Epithelial cell of proximal tubule (primary cell): ENCODE results near the gene SMC3. TPM values are rescaled to one million over a fixed set of nuclear protein-coding genes. Genes with fewer than 3 reads are reported as not detected.
"Not testable (repeated sequence)": the region's sequence is repeated elsewhere in the genome, so short reads cannot be mapped to it uniquely, and the experiment has no call there.

ENCODE experiments used
- DNase-seq: peaks from one replicate; pipeline ENCODE4 v3.0.0-alpha.2; 2011; ENCODE audit warnings: low read depth
- H3K4me3 ChIP-seq: 2 replicates; pipeline ENCODE4 v1.5.1; 2011; ENCODE audit warnings: low read depth, mild to moderate bottlenecking, low read length
- total RNA-seq: library from RNA; depleted of rRNA; stranded (reverse); fragments of >200 nt; gene quantifications from 2 replicates; pipeline ENCODE4 v1.2.3, GENCODE V29; 2015
- TF ChIP-seq, protein P1 (sequence below): conservative IDR thresholded peaks from 2 replicates; pipeline ENCODE4 v1.5.1; 2012; ENCODE audit warnings: low read depth, mild to moderate bottlenecking, low read length

Gene SMC3
- total RNA-seq, 1 donor from 2014 or later: 43.1 TPM

DNA sequence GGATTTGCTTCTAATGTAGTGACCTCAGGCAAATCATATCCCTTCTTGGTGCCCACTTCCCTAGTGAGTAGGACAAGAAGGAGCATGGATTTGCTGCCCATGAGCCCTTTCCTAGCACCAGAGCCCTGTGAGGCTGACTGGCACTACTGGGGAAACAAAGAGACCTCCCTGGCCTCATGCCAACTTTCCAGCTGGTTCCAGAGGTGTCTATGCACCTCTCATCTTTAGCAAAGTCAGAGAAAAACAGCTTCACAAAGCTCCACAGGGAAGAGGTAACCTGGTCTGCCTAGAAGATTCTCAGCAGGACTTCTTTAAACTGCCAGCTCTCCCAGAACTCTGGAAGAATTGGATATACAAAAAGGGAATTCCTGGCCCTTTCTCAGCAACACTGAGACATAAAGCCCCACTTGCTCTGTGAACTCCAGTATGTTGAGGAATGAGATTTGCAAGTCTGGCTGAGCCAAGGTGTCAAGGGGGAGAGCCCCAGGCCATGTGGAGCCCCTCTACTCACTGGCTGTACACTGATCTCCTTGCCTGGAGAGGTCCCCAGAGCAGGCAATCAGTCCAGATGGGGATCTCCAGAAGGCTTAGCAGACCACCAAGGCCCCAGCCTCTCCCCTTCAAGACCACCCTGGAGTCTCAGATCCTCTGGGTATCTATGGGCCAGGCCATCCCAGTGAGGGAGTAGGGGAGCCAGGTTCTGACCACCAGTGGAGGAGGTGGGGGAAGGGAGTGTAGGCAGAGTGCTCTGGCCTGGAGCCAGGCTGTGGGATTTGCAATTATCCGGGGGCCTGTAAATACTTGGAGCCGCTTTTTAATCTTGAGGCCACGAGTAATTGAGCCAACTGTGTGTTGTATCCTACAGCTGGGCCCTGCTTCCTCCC, 52.3 kb downstream of the SMC3 start:
- no peak for DNase-seq
- H3K4me3 ChIP-seq: no peak overlapping the region
- TF ChIP-seq, protein P1, sequence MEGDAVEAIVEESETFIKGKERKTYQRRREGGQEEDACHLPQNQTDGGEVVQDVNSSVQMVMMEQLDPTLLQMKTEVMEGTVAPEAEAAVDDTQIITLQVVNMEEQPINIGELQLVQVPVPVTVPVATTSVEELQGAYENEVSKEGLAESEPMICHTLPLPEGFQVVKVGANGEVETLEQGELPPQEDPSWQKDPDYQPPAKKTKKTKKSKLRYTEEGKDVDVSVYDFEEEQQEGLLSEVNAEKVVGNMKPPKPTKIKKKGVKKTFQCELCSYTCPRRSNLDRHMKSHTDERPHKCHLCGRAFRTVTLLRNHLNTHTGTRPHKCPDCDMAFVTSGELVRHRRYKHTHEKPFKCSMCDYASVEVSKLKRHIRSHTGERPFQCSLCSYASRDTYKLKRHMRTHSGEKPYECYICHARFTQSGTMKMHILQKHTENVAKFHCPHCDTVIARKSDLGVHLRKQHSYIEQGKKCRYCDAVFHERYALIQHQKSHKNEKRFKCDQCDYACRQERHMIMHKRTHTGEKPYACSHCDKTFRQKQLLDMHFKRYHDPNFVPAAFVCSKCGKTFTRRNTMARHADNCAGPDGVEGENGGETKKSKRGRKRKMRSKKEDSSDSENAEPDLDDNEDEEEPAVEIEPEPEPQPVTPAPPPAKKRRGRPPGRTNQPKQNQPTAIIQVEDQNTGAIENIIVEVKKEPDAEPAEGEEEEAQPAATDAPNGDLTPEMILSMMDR: no peak

DNA sequence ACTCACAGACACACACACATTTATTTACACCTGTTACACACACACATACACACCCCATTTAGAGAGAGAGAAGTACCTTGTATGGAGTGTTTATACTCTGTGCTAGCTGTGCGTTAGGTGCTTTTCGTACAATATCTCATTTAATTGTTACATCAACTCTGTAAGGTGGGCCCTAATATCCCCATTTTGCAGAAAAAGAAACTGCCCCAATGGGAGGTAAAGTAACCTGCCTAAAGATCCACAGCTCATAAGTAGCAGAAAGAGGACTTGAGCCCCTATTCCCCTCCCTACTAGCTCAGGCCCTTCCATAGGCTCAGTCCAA, 52.9 kb downstream of the SMC3 start:
- DNase-seq: no peak
- TF ChIP-seq, protein P1: no peak
- no peak overlapping the region for H3K4me3 ChIP-seq

- H3K4me3 ChIP-seq, DNase-seq: not testable (repeated sequence)
Measured at GRCh38 chr10:110623316-110623715, 55.8 kb downstream of the SMC3 start.

DNA sequence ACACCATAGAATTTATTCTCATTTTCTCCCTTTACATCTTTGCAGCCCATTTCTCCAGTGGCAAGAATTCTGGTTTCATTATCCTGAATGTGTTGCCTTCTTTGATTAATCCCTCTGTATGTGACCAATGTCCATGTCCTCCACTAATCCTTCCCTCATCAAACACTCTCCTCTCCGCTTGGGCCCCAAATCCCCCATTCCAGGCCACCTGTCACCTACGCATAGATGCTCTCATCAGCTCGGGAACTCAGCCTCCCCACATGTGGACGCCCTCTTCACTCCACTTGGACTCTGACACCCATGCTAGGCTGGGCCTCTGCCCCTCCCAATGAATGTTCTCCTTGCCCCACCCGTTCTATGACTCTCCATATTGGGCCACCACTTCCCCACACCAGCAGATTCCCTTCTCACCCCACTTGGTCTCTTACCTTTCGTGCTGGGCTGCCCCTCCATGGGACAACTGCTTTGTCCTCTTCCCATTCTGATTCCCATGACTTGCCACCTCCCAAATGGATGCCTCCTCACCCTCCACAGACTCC, 57.9 kb downstream of the SMC3 start:
- no peak for DNase-seq
- H3K4me3 ChIP-seq: no peak overlapping the region
- TF ChIP-seq, protein P1: no peak

DNA sequence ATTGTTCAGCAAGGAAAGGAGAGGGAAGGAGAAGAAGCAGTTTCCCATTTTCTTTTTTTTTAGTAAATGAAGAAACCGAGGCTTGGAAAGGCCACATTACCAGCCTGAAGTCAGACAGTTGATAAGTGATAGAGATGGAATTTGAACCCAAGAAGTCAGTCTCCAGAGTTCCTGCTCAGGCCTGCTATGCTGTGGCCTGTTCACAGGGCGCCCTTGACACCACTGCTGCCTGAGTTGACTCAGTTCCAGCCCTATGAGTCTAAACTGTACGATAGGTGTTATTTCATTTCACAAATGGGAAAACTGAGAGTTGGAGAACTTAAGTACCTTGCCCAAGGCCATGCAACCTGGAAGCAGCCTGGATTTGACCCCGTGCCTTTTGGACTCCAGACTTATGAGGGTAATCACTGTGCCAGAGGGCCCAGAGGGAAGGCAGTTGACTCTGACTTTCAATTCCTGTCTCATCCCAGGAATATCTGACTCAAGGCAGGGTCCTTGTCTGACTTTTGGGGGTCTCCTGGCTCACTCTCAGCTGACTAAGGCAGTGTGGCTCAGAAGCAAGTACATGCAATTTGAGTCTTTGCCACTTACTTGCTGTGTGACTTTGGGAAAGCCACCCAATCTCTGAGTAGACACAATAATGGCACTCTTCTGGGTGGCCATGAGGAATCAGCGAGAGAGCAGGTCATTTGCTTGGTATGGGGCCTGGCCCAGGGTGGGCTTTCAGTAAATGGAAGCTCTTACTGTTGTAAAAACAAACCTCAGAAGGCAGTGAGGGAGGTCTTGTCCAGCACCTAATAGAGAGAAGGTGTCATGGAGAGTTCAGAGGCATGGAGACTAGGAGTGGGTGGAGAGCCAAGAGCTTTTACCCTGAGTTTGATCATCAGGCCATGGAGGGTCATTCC, 58.7 kb downstream of the SMC3 start:
- DNase-seq: no peak
- TF ChIP-seq, protein P1: no peak

DNA sequence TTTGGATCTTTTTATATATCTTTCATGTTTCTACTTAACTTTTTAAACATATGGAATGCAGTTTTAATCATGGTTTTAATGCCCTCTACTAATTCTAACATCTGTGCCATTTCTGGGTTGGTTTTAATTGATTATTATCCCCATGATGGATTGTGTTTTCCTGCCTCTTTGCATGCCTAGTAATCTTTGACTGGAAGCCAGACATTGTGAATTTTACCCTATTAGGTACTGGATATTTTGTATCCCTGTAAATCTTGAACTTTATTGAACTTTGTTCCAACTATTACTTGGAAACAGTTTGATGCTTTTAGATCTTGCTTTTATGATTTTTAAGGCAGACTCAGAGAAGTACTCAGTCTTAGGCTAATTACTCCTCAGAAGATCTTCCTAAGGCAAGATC, 60.7 kb downstream of the SMC3 start:
- TF ChIP-seq, protein P1: no peak
- no peak for DNase-seq
- no peak overlapping the region for H3K4me3 ChIP-seq

More for the DNA sequence above, 58.7 kb downstream of the SMC3 start:
- no peak overlapping the region for H3K4me3 ChIP-seq

- no peak for DNase-seq
- H3K4me3 ChIP-seq: no peak overlapping the region
- TF ChIP-seq, protein P1: no peak
Measured at GRCh38 chr10:110629680-110630191, 62.2 kb downstream of the SMC3 start.
